SW 1271 (cell line): ENCODE results near the gene KLHL41.
A peak's percentile ranks its signal among the peaks of the same experiment; 100 is the strongest.

Source experiments
- DNase-seq, 2 experiments: peaks; one replicate each; lab custom pipeline; 2025; lab: John Stamatoyannopoulos, UW

KLHL41 gene

DNA sequence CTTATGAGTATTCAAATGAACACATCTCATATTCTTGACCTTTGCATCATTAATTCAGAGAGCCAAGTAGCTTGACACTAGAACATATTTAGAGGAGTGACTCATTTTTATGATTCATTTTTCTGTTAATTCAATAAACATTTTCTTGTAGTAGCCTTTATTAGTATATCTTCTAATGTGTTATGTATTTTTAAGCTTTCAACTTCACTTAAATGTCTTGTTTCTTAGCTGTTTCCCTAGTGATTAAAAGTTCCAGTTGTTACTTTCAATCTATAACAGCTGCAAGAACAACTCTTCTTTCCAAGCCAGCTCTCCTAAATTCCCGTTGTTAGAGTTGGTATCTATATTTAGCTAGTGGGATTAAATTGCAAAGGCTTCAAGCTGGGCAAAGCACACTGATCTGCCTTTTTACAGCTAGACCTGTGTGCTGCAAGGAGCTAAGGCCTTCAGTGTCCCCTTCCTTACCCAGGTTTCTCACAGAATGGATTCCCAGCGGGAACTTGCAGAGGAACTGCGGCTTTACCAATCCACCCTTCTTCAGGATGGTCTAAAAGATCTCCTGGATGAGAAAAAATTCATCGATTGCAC, at the start of gene KLHL41:
Gene KLHL41 (plus strand): TSS at position 405 of the 588 bp plus-strand sequence. CDS start 77 bp downstream, at position 482.
- no peak for DNase-seq

DNA sequence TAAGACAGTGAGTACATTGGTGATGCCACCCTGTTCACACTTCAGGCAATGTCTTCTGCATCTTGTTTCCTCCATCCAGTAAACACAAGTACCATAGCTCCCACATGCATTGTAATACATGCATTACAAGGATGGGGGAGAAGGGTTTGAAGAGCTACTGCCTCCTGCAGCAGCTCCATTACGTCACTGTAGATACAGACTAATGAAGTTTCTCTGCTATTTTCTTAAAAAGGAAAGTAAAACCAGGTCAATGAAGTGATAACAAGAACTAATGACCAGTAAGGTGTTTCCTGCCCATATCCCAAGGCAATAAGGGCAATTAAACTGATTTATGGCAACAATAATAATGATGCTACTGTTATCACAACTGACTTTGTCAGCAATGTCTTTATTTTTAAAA, 48.4 kb upstream of the KLHL41 start:
- DNase-seq = no peak

DNA sequence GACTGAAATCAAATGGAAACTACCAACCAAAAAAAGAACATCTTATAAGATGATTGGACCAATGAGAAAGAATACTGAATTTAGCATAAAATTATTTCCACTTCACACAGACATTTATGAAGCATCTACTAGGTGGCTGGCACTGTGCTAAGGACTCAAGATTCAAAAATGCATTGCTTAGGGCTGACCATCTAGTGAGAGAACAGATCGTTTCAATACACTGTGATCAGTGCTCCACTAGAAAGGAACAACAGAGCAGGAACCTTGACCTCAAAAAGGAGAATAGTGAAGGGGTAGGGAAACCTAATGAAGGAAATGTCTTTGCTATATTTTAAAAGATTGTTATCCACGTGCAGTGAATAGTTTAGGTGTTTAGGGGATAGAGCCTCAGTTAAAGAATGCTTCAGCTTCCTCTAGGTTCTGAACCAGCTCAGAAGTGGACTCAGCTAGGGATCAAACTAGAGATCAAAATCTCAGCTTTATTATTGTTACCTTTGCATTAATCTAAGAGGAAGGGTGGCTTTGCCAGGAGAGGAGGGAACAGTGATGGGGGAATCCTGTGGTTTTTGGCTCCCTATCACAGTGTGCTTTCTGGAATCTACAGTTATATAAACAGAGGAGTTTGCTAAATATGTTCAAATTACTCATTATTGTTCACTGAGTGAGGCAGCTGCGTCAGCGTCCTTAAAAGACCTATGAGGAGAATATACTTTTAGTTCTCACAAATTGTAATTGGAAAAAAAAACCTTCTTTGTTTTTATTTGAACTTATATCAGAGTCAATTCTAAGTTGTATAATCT, 46.4 kb upstream of the KLHL41 start:
- no peak for DNase-seq

DNA sequence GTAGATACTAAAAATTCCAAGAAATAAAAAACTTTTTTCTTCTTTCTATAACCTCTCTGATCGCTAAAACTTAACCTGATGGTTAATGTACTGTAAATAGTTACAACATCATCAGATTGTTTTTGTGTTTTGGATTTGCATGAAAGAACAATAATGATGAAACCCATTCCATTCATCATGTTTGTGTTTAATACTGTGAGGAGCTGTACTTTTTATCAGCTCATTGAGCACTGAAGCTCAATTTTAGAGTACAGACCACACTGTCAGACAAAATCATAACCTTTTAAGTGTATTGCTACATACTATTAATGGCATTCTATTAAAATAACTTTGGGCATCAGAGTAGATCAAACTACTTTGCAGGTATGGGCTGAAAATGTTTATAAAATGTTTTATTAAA, 45.0 kb upstream of the KLHL41 start:
- no peak for DNase-seq

DNA sequence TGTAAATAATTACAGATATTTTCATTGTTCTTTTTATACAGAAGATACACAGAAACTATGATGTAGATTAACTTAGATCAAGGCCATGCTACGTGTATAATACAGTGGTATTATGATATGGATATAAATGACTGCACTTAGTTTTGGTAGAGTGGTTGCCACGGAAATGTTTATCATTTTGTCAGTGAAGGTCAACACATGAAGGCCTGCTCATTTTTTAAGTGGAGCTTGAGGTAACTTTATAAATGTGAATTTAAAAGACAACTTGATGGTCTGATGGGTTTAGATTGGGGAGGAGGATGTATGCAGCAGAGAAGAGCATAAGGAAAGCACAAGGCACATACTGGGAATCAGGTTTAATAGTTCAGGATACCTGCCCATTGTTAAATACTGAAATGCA, 44.6 kb upstream of the KLHL41 start:
- no peak for DNase-seq

DNA sequence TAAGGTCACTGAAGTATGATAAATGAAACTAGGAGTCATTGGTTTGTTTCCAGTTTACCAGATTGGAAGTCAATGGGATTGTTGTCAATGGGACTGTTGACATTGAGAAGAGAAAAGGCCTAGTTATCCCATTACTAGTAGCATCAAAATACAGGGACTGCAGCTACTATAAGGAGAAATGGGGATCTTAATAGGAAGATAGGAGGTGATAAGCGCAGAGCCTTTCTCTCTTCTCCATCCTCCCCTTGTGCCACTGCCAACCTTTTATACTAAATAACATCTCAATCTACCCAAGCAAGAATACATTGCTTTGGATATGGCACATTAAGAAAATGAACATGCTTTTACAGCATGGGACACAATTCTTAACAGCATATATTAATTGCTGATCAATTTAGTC, 40.7 kb upstream of the KLHL41 start:
- DNase-seq = no peak

DNA sequence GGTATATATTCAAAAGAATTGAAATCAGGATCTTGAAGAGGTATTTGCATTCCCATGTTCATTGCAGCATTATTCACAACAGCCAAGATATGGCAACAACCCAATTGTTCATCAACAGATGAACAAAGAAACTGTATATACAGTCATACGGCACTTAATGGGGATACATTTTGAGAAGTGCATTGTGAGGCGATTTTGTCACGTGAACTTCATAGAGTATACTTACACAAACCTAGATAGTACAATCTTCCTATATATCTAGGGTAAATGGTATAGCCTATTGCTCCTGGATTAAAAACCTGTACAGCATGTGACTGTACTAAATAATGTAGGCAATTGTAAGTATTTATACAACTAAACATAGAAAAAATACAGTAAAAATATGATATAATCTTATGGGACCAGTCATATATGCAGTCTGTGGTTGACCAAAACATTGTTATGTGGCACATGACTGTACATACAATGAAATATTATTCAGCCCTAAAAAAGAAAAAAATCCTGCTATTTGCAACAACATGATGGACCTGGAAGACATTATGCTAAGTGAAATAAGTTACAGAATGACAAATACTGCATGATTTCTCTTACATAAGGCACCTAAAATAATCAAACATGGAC, 39.4 kb upstream of the KLHL41 start:
- DNase-seq = no peak

DNA sequence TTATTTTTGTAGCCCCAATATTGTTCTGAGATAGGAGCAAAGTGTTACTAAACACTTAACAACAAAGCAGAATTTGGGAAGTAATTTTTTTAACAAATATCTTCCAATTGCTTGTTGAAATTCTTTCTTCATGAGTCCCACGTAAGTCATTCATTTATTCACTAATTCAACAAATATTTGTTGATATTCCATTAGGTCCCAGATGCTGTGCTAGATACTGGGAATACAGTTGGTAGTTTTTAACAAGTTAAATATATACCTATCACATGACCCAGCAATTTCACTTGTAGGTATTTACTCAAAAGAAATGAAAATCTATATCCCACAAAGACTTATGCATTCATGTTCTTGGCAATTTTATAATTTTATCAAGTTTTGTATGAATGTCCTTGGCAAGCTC, 37.3 kb upstream of the KLHL41 start:
- no peak for DNase-seq

DNA sequence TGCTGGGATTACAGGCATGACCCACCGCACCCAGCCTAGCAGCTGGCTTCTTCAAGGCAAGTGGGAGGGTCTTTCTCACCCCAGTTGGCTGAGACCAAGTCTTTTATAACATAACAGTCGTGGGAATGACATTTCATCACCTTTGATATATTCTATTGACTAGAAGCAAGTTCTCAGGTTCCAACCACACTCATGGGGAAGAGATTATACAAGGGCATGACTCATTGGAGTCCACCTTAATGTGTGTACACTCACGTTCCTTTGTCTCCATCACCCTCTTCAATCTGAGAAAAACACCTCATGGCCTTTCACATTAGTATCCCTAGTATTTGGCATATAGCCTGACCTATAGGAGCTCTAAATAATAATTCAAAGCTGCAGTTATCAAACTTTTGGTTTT, 33.0 kb upstream of the KLHL41 start:
- no peak for DNase-seq

DNA sequence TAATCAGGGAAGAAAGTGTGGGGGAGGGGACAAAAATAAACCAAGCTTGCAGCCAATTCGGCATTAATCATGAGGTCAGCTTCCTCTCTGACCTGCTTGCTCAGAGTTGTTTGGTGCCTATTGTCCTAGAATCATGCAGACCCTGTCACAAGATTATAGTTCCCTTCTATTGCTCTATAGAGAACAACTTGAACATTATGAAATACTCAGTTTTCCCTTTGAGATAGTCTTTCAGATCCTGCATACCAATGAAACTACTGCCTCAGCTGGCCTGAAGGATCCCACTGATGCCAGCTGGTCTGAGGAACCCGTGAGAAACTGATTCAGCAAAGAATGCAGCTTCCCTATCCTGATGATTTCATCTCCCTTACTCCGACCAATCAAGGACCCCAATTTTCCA, 31.2 kb upstream of the KLHL41 start:
- DNase-seq = no peak

DNA sequence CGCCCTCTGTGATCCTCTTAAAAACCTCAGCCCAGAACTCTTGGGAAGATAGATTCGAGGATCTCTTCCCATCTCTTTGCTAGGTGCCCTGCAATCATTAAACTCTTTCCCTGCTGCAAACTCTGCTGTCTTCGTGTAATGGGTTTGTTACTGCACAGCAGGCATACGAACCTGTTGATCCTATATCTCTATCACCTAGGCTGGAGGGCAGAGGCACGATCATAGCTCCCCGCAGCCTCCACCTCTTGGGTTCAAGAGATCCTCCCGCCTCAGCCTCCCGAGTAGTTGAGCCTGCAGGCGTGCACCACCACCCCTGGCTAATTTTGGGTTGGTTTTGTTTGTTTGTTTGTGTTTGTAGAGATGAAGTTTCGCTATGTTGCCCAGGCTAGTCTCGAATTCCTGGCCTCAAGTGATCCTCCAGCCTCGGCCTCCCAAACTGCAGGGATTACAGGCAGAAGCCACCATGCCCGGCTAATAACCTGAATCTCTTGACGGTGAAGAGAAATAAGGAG, 30.7 kb upstream of the KLHL41 start:
- no peak for DNase-seq

DNA sequence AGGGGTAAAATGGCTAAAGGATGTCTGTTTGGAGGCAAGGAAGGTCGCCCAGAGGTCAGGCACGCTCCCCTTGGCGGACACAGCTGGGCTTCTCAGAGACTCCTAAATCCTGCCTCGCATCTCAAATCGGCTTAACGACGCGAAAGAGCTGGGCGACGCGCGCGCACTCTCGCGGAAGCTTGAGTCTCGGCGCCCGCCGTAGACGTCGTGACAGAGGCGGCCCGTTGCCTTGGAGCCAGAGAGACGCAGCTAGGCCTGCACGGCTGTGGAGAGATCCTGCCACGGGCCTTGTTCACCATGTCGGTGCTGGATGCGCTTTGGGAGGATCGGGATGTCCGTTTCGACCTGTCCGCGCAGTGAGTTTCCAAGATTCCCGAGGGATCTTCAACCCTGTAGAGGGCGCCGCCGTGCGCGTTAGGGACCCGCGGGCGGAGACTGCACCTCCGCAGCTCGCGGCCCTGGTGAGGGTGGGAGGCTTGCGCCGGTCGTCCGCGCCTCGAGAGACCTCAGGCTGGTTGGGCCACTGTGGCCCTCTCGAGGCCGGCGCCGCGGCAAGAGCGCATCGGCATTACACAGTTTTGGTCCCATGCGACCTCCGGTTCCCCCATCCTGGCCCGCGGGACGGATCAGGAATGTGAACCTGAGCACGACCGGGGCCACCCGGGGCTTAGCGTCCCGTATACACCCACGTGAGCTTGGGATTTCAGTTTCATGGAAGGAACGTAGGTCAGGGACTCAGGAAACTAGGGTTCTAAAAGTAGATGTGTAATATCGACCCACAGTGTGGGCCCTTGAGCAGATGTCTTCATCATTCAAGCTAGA, 30.0 kb upstream of the KLHL41 start, which contains the start of gene BBS5:
Gene BBS5 (plus strand): TSS at position 238 of the 822 bp plus-strand sequence. CDS start 60 bp downstream, at position 298.
- peak; percentile 47 to 75 for DNase-seq

DNA sequence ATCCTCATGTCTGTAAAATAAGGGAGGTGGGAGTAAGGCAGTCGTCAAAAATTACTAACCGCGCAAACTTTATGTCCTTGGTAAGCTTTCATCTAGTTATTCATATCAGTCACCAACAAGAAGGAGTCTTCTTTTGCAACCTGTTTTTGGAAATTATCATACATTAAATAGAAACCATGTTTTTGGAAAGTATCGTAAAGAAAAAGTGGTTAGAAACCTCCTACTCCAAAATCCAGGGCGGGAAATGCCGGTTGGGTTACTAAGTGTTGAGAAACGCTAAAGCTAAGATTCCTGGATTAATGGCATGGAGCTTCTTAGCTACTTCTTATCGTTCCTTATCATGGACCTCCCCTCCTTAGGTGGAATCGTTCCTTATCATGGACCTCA, 29.4 kb upstream of the KLHL41 start:
- no peak for DNase-seq

DNA sequence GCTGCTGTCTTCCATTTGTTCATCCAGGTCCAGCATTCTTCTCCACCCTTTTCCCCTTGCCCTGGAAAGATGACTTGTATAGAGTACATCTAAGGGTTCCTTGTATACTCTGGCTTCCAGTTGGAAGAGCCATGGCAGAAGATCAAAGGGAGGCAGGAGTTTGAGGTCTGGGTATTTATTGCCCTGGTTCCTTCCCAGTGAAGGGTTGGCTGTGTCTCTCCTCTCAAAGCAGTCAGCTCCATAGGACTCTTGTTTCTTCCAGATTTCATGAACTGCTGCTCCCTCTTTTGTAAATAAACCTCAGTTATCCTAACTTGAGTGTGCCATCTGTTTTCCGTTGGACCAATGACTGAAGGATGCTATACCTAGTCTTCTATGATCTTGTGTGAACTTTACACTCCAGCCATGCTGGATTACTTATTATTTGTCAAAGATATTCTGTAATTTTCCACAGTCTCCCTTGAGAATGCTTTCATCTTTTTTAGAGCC, 23.8 kb upstream of the KLHL41 start:
- no peak for DNase-seq

DNA sequence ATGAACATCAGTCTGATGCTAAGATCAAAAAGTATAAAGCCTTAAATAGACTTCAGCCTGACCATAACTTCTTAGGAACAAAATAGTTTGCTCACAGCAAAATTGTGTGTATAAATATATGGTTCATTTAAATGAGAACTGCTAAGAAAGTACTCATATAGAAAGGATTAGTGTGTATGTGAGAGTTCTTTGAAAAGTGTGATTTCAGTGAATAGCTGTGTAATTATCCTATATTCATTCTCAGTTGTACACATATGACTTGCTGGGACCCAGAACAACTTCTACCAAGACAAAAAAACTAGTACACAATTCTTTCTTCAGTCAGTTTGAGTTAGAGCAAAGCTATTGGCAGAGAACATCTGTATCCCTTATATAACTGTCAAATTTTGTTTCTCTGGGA, 23.0 kb upstream of the KLHL41 start:
- no peak for DNase-seq

DNA sequence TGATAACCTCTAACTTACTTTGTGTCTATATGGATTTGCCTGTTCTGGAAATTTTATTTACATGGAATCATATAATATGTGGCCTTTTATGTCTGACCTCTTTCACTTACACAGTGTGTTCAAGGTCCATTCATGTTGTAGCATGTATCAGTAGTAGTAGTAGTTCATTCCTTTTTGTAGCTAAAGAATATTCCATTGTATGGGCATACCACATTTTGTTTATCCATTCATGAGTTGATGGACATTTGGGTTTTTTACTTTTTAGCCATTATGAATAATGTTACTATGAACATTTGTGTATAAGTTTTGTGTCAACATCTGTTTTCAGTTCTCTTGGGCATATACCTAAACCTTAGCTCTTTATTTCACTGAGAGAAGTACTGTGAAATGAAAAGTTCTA, 18.7 kb upstream of the KLHL41 start:
- no peak for DNase-seq

DNA sequence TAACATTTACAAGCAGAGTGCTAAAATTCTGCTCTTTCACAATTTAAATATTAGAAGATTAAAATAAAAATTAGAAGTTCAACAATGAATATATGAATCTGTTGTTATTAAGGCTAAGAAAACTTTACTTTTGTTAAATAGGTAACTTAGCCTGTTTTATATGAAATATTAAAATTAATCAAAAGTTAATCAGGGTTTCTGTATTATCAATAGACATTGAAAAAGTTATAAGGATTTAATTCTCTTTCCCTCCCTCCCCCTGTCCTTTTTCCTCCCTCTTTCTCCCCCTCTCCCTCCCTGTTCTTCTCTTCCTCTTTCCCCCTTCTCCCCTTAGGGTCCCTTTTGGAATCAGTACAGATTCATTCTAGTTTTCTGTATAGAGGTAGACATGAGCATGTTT, 18.1 kb upstream of the KLHL41 start:
- DNase-seq = no peak

DNA sequence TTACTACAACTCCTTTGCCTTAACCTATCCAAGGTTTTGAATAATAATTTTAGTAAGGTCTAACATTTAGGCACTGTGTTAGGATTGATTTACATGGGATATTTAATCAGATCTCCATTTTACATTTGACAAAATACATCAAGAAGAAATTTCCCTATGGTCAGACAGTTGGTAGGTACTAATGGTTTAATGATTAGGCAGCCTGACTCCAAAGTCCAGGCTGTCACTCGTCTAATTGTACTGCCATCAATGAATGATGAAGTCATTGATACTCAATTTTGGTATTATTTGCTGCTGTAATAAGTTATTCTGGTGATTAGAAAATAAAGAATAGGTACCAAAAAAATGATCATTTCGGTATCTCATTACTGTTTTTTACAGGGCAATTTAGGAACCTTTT, 16.1 kb upstream of the KLHL41 start:
- no peak for DNase-seq

DNA sequence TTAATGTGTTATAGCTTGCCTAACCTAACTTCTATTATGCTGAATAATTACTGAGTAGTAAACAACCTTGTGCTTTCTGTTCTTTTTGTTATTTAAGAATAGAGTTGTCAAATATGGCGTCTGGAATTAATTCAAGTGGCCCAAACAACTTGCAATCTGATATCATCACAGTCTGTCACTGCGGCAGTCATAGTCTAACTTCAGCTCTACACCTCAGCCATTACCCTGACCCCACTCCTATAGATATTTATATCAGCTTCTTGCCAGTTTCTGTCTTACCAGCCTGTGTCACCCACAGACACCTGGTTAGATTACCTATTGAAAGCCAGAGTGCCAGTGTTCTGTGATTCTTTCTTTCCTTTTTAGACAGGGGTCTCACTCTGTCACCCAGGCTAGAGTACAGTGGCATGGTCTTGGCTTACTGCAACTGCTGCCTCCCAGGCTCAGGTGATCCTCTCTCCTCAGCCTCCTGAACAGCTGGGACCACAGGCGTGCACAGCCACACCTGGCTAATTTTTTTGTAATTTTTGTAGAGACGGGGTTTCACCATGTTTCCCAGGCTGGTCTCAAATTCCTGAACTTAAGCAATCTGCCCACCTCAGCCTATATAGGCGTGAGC, 14.1 kb upstream of the KLHL41 start:
- DNase-seq = no peak

DNA sequence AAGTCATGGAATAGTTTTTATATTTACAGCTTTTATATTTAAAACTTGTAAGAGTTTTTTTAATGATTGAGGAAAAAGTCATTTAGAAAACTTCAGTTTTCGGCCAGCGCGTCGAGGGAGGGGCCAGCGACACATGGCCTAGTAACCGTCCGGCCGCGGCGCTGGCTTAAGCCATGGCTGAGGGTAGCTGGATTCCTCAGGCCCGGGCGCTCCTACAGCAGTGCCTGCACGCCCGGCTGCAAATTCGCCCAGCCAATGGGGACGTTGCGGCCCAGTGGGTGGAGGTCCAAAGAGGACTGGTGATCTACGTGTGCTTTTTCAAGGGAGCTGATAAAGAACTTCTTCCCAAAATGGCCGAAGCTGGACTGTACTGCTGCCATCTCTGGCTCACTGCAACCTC, 4.9 kb upstream of the KLHL41 start:
- DNase-seq = no peak

DNA sequence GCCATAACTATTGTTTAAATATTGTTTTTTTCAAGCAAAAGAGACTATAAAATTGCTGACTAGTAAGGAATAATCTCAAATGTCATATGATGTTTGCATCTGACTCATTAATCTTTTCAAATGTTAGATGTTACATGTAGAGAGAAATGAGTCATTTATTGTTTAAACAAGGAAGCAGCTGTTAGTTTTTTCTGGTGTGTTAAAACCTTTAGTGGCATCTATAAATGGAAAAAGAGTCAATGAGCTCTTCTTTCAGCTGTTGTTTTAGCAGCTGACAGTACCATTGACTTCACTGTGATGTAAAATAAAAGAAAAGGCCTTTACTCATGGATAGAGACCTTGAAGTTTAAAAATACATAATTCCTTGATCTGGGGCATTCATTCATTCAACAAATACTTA, 1.8 kb upstream of the KLHL41 start:
- DNase-seq = peak in 1 of 2 experiments; percentile 28

DNA sequence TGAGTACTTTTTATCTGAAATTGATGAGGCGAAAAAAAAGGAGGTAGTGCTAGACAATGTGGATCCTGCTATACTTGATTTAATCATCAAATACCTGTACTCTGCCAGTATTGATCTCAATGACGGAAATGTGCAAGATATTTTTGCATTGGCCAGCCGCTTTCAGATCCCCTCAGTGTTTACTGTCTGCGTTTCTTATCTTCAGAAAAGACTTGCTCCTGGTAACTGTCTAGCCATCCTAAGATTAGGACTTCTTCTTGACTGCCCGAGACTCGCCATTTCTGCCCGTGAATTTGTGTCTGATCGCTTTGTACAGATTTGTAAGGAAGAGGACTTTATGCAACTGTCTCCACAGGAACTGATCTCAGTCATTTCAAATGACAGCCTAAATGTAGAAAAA, 453 bp downstream of the KLHL41 start:
- DNase-seq = no peak
